ENCODE data around the gene ZNF358. TPM values are rescaled to one million over a fixed set of nuclear protein-coding genes. Genes with fewer than 3 reads are reported as not detected.
A peak's percentile ranks its signal among the peaks of the same experiment; 100 is the strongest.

The ZNF358 gene
- total and polyA plus RNA-seq, 12 donors = 61.4 to 167 (median 76.5) TPM

DNA sequence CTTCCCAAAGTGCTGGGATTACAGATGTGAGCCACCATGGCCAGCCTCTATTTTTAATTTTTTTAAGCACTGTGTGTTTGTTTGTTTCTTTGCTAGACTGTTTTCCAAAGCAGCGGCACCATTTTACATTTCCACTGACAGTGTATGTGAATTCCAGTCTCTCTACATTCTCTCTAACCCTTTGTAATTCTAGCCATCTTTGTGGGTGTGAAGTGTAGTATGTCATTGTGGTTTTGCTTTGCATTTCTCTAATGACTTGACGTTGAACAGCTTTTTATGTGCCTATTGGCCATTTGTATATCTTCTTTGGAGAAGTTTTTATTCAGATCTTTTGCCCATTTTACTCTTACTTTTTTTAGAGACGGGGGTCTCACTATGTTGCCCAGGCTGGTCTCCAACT lies 31.3 kb downstream of the ZNF358 start:
- no peak overlapping the region for H3K4me3 ChIP-seq
- peak overlapping the region in 1 of 10 donors; percentile 88 for H3K27ac ChIP-seq
- no peaks in the 10 kb centered on the region for H3K27me3 ChIP-seq
- intact Hi-C loops (cut with DNase I) = no loop called here
- TF ChIP-seq, protein P1, sequence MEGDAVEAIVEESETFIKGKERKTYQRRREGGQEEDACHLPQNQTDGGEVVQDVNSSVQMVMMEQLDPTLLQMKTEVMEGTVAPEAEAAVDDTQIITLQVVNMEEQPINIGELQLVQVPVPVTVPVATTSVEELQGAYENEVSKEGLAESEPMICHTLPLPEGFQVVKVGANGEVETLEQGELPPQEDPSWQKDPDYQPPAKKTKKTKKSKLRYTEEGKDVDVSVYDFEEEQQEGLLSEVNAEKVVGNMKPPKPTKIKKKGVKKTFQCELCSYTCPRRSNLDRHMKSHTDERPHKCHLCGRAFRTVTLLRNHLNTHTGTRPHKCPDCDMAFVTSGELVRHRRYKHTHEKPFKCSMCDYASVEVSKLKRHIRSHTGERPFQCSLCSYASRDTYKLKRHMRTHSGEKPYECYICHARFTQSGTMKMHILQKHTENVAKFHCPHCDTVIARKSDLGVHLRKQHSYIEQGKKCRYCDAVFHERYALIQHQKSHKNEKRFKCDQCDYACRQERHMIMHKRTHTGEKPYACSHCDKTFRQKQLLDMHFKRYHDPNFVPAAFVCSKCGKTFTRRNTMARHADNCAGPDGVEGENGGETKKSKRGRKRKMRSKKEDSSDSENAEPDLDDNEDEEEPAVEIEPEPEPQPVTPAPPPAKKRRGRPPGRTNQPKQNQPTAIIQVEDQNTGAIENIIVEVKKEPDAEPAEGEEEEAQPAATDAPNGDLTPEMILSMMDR (IDR thresholded peaks at IDR 0.05) = no peak
- no peak for DNase-seq
- H3K9me3 ChIP-seq = no peaks in the 10 kb centered on the region
- H3K36me3 ChIP-seq = peaks cover 0 to 71% (median 23%) of the 10 kb centered on the region in 9 donors
- 91 to 92% methylated on average over 3 of the region's 3 CpGs for WGBS, 2 donors
- peaks cover 0 to 43% (median 0%) of the 10 kb centered on the region in 9 donors for H3K4me1 ChIP-seq
- ATAC-seq = no peak

DNA sequence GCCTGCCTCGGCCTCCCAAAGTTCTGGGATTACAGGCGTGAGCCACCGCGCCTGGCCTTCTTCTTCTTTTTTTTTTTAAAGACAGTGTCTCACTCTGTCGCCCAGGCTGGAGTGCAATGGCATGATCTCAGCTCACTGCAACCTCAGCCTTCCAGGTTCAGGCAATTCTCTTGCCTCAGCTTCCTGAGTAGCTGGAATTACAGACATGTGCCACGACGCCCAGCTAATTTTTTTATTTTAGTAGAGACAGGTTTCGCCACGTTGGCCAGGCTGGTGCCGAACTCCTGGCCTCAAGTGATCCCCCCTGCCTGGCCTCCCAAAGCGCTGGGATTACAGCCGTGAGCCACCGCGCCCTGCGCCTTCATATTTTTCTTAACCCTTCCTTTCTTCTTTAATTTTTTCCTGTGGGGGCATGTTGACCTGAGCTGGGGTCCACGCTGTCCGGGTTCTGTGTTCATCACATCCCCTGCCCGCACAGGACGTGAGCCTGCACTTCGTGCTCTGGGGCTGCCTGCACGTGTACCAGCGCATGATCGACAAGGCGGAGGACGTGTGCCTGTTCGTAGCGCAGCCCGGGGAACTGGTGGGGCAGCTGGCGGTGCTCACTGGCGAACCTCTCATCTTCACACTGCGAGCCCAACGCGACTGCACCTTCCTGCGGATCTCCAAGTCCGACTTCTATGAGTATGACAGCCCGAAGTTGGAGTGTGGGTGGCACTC lies 33.7 kb downstream of the ZNF358 start:
- Histone ChIP-seq H3K4me3 (no peak overlapping the region), H3K36me3 (peaks cover 0 to 67% (median 11%) of the 10 kb centered on the region in 9 donors), H3K4me1 (peaks cover 0 to 21% (median 0%) of the 10 kb centered on the region in 9 donors), H3K27me3 (no peaks in the 10 kb centered on the region), H3K9me3 (no peaks in the 10 kb centered on the region), H3K27ac (no peak overlapping the region)
- TF ChIP-seq, protein P1 (IDR thresholded peaks at IDR 0.05) = no peak
- ATAC-seq (no peak), DNase-seq (no peak)
- 88 to 96% methylated on average over 36 of the region's 36 CpGs for WGBS, 2 donors
- intact Hi-C loops (cut with DNase I) = no loop called here

DNA sequence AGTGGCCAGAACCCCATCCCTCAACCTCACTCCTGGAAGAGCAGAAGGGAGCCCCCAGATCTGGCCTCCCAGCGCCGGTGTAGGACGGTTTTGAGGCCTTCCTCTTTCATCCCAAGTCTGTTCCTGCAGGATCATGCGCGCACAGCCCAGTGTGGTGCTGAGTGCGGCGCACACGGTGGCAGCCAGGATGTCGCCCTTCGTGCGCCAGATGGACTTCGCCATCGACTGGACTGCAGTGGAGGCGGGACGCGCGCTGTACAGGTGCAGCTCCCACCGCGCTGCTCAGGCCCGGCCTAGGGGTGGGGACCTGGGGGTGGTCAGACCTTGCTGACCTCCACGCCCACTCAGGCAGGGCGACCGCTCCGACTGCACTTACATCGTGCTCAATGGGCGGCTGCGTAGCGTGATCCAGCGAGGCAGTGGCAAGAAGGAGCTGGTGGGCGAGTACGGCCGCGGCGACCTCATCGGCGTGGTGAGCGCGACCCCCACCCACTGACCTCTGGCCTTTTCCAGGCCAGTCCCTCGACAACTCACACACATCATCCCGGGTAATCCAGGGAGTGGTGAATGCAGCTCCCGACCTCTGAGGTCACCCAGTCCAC lies 34.4 kb downstream of the ZNF358 start:
- peaks cover 0 to 67% (median 16%) of the 10 kb centered on the region in 9 donors for H3K36me3 ChIP-seq

More for the DNA sequence above, 34.4 kb downstream of the ZNF358 start:
- Histone ChIP-seq H3K4me1 (peaks cover 0 to 14% (median 0%) of the 10 kb centered on the region in 9 donors), H3K4me3 (no peak overlapping the region), H3K27ac (no peak overlapping the region), H3K9me3 (no peaks in the 10 kb centered on the region), H3K27me3 (no peaks in the 10 kb centered on the region)
- intact Hi-C loops (cut with DNase I) = no loop called here
- 95 to 96% methylated on average over 41 of the region's 41 CpGs for WGBS, 2 donors
- TF ChIP-seq, protein P1 (IDR thresholded peaks at IDR 0.05) = no peak
- no peak for DNase-seq
- ATAC-seq = peak in 2 of 8 donors; percentile 3 to 52
